ENCODE measurements around the gene CREB5.
"Not testable (repeated sequence)": the region's sequence is repeated elsewhere in the genome, so short reads cannot be mapped to it uniquely, and the experiment has no call there.

The CREB5 gene

GRCh38 chr7:28793381-28794085 lies 381.2 kb downstream of the CREB5 start:
- DNase-seq, result no peak

GRCh38 chr7:28798274-28798673 lies 386.0 kb downstream of the CREB5 start:
- no peak for DNase-seq

GRCh38 chr7:28799619-28800018 lies 387.3 kb downstream of the CREB5 start:
- no peak for DNase-seq

- no peak for DNase-seq
Measured at GRCh38 chr7:28800150-28800549, 387.8 kb downstream of the CREB5 start.

GRCh38 chr7:28802450-28802849 lies 390.1 kb downstream of the CREB5 start:
- DNase-seq, result peak; percentile 32

- DNase-seq, result no peak
Measured at GRCh38 chr7:28804157-28804556, 391.8 kb downstream of the CREB5 start.

- DNase-seq, result no peak
Measured at GRCh38 chr7:28804990-28805389, 392.7 kb downstream of the CREB5 start.

- no peak for DNase-seq
Measured at GRCh38 chr7:28806841-28807240, 394.5 kb downstream of the CREB5 start.

GRCh38 chr7:28807396-28807994 lies 395.2 kb downstream of the CREB5 start:
- no peak for DNase-seq

GRCh38 chr7:28808796-28809533 lies 396.6 kb downstream of the CREB5 start:
- DNase-seq, result no peak

- DNase-seq, result no peak
Measured at GRCh38 chr7:28811008-28811407, 398.7 kb downstream of the CREB5 start.

GRCh38 chr7:28811701-28812430 lies 399.5 kb downstream of the CREB5 start:
- no peak for DNase-seq

- DNase-seq, result no peak
Measured at GRCh38 chr7:28812616-28813015, 400.3 kb downstream of the CREB5 start.

GRCh38 chr7:28813243-28813962 lies 401.1 kb downstream of the CREB5 start:
- DNase-seq, result no peak

- DNase-seq, result no peak
Measured at GRCh38 chr7:28815369-28815927, 403.1 kb downstream of the CREB5 start.

- no peak for DNase-seq
Measured at GRCh38 chr7:28815928-28816373, 403.6 kb downstream of the CREB5 start.

GRCh38 chr7:28818996-28819395 lies 406.7 kb downstream of the CREB5 start:
- no peak for DNase-seq

- no peak for DNase-seq
Measured at GRCh38 chr7:28823582-28823981, 411.3 kb downstream of the CREB5 start.

GRCh38 chr7:28825817-28826448 lies 413.6 kb downstream of the CREB5 start:
- DNase-seq, result not testable (repeated sequence)

GRCh38 chr7:28830846-28831245 lies 418.5 kb downstream of the CREB5 start:
- DNase-seq, result no peak

- DNase-seq, result no peak
Measured at GRCh38 chr7:28832669-28833068, 420.4 kb downstream of the CREB5 start.

- no peak for DNase-seq
Measured at GRCh38 chr7:28835800-28836199, 423.5 kb downstream of the CREB5 start.

Measured in NCI-H1436 treated with DMSO at 0.1 percent for 48 hours (cell line).